ENCODE results near the gene CWF19L2.

DNA sequence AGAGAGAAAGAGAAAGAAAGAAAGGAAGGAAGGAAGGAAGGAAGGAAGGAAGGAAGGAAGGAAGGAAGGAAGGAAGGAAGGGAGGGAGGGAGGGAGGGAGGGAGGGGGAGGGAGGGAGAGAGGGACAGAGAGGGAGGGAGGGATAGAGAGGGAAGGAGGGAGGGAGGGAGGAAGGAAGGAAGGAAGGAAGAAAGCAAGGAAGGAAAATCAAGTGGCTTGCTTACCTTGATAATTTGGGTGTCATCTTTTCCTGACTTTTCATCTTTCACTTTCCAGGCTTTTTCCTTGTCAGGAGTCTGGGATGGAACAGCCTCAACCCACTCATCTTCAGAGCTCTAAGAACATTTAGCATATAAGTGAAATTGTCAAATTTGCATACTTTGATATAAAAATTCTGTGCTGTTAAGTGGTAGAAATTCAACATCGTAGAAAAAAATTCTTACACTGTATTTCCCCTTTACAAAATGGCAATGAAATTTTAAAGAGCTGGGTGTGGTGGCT, 14.9 kb downstream of the CWF19L2 start:
- TF ChIP-seq, protein P1, sequence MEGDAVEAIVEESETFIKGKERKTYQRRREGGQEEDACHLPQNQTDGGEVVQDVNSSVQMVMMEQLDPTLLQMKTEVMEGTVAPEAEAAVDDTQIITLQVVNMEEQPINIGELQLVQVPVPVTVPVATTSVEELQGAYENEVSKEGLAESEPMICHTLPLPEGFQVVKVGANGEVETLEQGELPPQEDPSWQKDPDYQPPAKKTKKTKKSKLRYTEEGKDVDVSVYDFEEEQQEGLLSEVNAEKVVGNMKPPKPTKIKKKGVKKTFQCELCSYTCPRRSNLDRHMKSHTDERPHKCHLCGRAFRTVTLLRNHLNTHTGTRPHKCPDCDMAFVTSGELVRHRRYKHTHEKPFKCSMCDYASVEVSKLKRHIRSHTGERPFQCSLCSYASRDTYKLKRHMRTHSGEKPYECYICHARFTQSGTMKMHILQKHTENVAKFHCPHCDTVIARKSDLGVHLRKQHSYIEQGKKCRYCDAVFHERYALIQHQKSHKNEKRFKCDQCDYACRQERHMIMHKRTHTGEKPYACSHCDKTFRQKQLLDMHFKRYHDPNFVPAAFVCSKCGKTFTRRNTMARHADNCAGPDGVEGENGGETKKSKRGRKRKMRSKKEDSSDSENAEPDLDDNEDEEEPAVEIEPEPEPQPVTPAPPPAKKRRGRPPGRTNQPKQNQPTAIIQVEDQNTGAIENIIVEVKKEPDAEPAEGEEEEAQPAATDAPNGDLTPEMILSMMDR (IDR thresholded peaks at IDR 0.05), result no peak
- no peak for TF ChIP-seq POLR2A (IDR thresholded peaks at IDR 0.05)
